GM23338 (cell line): ENCODE measurements around the gene PARP11.

ENCODE experiments used
- CREB1 ChIP-seq: fragments of 250-450 bp; sonication (Bioruptor Pico); IDR thresholded peaks from 2 replicates; pipeline ENCODE4 v1.5.0; 2020; ENCODE audit warnings: low read depth, mild to moderate bottlenecking, moderate library complexity
- EZH2 ChIP-seq: fragments of 200-600 bp; sonication (generic); IDR thresholded peaks from one replicate; pipeline ENCODE4 v1.8.0; 2017; ENCODE audit warnings: antibody characterized with exemption, mild to moderate bottlenecking, low read depth; ENCODE audit not compliant: unreplicated experiment
- EZH2phosphoT487 ChIP-seq: fragments of 200-600 bp; sonication (generic); IDR thresholded peaks from one replicate; pipeline ENCODE4 v1.8.1; 2018; ENCODE audit warnings: antibody characterized with exemption; ENCODE audit not compliant: unreplicated experiment
- JUNB ChIP-seq: IDR thresholded peaks from one replicate; pipeline ENCODE4 v1.6.1; 2016; ENCODE audit warnings: antibody characterized with exemption; ENCODE audit not compliant: unreplicated experiment
- NANOG ChIP-seq: IDR thresholded peaks from 2 replicates; pipeline ENCODE4 v1.6.1; 2016; ENCODE audit warnings: antibody characterized with exemption, borderline replicate concordance
- POLR2AphosphoS5 ChIP-seq: IDR thresholded peaks from 2 replicates; pipeline ENCODE4 v1.6.1; 2016; ENCODE audit warnings: antibody characterized with exemption, low read depth
- STAT1 ChIP-seq: IDR thresholded peaks from one replicate; pipeline ENCODE4 v1.6.1; 2016; ENCODE audit warnings: antibody characterized with exemption; ENCODE audit not compliant: unreplicated experiment
- ZNF114 ChIP-seq: fragments of 250-450 bp; sonication (Bioruptor Pico); IDR thresholded peaks from 2 replicates; pipeline ENCODE4 v1.5.0; 2020; ENCODE audit warnings: mild to moderate bottlenecking, moderate library complexity
- ZNF331 ChIP-seq: fragments of 250-450 bp; sonication (Bioruptor Pico); IDR thresholded peaks from 2 replicates; pipeline ENCODE4 v1.5.0; 2020; ENCODE audit warnings: low read depth, mild to moderate bottlenecking, moderate library complexity
- TF ChIP-seq, protein P1 (sequence below): IDR thresholded peaks from one replicate; pipeline ENCODE4 v1.6.1; 2018; ENCODE audit warnings: antibody characterized with exemption; ENCODE audit not compliant: unreplicated experiment
- TF ChIP-seq, protein P2 (sequence below), 2 experiments: fragments of 200-600 bp in 1 of 2; sonication (generic) in 1 of 2; conservative IDR thresholded peaks; 2 replicates each; pipeline versions ENCODE4 v1.5.1 to v1.6.1; 2016 to 2017; ENCODE audit warnings: antibody characterized with exemption in 2 of 2, low read depth in 2 of 2, mild to moderate bottlenecking in 2 of 2, moderate library complexity in 1 of 2
- TF ChIP-seq, protein P3 (sequence below): IDR thresholded peaks from 2 replicates; pipeline ENCODE4 v1.6.1; 2016; ENCODE audit warnings: antibody characterized with exemption
- TF ChIP-seq, protein P4 (sequence below): fragments of 250-450 bp; sonication (Bioruptor Pico); IDR thresholded peaks from 2 replicates; pipeline ENCODE4 v1.5.0; 2020; ENCODE audit warnings: mild to moderate bottlenecking, moderate library complexity

DNA sequence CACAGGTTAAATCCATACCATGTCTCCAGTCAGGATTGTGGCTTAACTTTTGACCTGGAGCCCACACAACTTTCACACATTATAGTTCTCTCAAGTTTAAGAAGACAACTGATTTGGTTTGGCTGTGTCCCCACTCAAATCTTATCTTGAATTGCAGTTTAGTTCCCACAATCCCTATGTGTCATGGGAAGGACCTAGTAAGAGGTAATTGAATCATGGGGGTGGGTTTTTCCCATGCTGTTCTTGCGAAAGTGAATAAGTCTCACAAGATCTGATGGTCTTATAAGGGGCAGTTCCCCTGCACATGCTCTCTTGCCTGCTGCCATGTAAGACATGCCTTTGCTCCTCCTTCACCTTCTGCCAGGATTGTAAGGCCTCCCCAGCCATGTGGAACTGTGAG, 38.2 kb upstream of the PARP11 start:
- TF ChIP-seq, protein P1, sequence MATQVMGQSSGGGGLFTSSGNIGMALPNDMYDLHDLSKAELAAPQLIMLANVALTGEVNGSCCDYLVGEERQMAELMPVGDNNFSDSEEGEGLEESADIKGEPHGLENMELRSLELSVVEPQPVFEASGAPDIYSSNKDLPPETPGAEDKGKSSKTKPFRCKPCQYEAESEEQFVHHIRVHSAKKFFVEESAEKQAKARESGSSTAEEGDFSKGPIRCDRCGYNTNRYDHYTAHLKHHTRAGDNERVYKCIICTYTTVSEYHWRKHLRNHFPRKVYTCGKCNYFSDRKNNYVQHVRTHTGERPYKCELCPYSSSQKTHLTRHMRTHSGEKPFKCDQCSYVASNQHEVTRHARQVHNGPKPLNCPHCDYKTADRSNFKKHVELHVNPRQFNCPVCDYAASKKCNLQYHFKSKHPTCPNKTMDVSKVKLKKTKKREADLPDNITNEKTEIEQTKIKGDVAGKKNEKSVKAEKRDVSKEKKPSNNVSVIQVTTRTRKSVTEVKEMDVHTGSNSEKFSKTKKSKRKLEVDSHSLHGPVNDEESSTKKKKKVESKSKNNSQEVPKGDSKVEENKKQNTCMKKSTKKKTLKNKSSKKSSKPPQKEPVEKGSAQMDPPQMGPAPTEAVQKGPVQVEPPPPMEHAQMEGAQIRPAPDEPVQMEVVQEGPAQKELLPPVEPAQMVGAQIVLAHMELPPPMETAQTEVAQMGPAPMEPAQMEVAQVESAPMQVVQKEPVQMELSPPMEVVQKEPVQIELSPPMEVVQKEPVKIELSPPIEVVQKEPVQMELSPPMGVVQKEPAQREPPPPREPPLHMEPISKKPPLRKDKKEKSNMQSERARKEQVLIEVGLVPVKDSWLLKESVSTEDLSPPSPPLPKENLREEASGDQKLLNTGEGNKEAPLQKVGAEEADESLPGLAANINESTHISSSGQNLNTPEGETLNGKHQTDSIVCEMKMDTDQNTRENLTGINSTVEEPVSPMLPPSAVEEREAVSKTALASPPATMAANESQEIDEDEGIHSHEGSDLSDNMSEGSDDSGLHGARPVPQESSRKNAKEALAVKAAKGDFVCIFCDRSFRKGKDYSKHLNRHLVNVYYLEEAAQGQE = no peak
- TF ChIP-seq STAT1 (no peak), EZH2 (no peak), JUNB (no peak), POLR2AphosphoS5 (no peak), EZH2phosphoT487 (no peak), CREB1 (no peak), NANOG (no peak), ZNF114 (no peak), ZNF331 (no peak)
- TF ChIP-seq, protein P2, sequence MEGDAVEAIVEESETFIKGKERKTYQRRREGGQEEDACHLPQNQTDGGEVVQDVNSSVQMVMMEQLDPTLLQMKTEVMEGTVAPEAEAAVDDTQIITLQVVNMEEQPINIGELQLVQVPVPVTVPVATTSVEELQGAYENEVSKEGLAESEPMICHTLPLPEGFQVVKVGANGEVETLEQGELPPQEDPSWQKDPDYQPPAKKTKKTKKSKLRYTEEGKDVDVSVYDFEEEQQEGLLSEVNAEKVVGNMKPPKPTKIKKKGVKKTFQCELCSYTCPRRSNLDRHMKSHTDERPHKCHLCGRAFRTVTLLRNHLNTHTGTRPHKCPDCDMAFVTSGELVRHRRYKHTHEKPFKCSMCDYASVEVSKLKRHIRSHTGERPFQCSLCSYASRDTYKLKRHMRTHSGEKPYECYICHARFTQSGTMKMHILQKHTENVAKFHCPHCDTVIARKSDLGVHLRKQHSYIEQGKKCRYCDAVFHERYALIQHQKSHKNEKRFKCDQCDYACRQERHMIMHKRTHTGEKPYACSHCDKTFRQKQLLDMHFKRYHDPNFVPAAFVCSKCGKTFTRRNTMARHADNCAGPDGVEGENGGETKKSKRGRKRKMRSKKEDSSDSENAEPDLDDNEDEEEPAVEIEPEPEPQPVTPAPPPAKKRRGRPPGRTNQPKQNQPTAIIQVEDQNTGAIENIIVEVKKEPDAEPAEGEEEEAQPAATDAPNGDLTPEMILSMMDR (conservative IDR thresholded peaks at IDR 0.05; ENCODE audit: low read depth in 2 of 2) = no peak
- TF ChIP-seq, protein P3, sequence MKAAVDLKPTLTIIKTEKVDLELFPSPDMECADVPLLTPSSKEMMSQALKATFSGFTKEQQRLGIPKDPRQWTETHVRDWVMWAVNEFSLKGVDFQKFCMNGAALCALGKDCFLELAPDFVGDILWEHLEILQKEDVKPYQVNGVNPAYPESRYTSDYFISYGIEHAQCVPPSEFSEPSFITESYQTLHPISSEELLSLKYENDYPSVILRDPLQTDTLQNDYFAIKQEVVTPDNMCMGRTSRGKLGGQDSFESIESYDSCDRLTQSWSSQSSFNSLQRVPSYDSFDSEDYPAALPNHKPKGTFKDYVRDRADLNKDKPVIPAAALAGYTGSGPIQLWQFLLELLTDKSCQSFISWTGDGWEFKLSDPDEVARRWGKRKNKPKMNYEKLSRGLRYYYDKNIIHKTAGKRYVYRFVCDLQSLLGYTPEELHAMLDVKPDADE = no peak
- TF ChIP-seq, protein P4, sequence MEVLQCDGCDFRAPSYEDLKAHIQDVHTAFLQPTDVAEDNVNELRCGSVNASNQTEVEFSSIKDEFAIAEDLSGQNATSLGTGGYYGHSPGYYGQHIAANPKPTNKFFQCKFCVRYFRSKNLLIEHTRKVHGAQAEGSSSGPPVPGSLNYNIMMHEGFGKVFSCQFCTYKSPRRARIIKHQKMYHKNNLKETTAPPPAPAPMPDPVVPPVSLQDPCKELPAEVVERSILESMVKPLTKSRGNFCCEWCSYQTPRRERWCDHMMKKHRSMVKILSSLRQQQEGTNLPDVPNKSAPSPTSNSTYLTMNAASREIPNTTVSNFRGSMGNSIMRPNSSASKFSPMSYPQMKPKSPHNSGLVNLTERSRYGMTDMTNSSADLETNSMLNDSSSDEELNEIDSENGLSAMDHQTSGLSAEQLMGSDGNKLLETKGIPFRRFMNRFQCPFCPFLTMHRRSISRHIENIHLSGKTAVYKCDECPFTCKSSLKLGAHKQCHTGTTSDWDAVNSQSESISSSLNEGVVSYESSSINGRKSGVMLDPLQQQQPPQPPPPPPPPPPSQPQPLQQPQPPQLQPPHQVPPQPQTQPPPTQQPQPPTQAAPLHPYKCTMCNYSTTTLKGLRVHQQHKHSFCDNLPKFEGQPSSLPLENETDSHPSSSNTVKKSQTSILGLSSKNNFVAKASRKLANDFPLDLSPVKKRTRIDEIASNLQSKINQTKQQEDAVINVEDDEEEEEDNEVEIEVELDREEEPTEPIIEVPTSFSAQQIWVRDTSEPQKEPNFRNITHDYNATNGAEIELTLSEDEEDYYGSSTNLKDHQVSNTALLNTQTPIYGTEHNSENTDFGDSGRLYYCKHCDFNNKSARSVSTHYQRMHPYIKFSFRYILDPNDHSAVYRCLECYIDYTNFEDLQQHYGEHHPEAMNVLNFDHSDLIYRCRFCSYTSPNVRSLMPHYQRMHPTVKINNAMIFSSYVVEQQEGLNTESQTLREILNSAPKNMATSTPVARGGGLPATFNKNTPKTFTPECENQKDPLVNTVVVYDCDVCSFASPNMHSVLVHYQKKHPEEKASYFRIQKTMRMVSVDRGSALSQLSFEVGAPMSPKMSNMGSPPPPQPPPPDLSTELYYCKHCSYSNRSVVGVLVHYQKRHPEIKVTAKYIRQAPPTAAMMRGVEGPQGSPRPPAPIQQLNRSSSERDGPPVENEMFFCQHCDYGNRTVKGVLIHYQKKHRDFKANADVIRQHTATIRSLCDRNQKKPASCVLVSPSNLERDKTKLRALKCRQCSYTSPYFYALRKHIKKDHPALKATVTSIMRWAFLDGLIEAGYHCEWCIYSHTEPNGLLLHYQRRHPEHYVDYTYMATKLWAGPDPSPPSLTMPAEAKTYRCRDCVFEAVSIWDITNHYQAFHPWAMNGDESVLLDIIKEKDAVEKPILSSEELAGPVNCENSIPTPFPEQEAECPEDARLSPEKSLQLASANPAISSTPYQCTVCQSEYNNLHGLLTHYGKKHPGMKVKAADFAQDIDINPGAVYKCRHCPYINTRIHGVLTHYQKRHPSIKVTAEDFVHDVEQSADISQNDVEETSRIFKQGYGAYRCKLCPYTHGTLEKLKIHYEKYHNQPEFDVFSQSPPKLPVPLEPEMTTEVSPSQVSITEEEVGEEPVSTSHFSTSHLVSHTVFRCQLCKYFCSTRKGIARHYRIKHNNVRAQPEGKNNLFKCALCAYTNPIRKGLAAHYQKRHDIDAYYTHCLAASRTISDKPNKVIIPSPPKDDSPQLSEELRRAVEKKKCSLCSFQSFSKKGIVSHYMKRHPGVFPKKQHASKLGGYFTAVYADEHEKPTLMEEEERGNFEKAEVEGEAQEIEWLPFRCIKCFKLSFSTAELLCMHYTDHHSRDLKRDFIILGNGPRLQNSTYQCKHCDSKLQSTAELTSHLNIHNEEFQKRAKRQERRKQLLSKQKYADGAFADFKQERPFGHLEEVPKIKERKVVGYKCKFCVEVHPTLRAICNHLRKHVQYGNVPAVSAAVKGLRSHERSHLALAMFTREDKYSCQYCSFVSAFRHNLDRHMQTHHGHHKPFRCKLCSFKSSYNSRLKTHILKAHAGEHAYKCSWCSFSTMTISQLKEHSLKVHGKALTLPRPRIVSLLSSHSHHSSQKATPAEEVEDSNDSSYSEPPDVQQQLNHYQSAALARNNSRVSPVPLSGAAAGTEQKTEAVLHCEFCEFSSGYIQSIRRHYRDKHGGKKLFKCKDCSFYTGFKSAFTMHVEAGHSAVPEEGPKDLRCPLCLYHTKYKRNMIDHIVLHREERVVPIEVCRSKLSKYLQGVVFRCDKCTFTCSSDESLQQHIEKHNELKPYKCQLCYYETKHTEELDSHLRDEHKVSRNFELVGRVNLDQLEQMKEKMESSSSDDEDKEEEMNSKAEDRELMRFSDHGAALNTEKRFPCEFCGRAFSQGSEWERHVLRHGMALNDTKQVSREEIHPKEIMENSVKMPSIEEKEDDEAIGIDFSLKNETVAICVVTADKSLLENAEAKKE (CRISPR knock-in tag) = no peak
